ENCODE measurements around the gene ZBTB8B. TPM values are rescaled to one million over a fixed set of nuclear protein-coding genes. Genes with fewer than 3 reads are reported as not detected.

Gene ZBTB8B
- total RNA-seq, 1 donor from 2014 or later: 0.13 TPM

GRCh38 chr1:32509939-32510338, 45.1 kb downstream of the ZBTB8B start:
- no peak for DNase-seq (ENCODE audit: low read depth)
- H3K27me3 ChIP-seq (ENCODE audit: control insufficient read depth, insufficient read depth, low read length): no peaks in the 10 kb centered on the region
- H3K4me3 ChIP-seq (ENCODE audit: low read depth, low read length): no peak overlapping the region
- TF ChIP-seq CTCF (IDR thresholded peaks at IDR 0.05; ENCODE audit: insufficient read depth, low read length, poor library complexity, severe bottlenecking): no peak
- H3K36me3 ChIP-seq (ENCODE audit: control insufficient read depth, insufficient read depth, low read length): no peaks in the 10 kb centered on the region

Other genes with a start within 250 kb of the ZBTB8B start
- 20.2 and 21.1 TPM in 2 replicates for gene TMEM234, start 242.7 kb upstream of the ZBTB8B start, total RNA-seq
- gene EIF3I, start 242.7 kb upstream of the ZBTB8B start, total RNA-seq: 265 and 275 TPM in 2 replicates
- 2.7 TPM in 1 of 2 replicates, not detected in the other for gene FAM167B, start 217.8 kb upstream of the ZBTB8B start, total RNA-seq
- gene LCK, start 213.8 kb upstream of the ZBTB8B start, total RNA-seq: 6.2 and 10.3 TPM in 2 replicates
- gene HDAC1, start 173.0 kb upstream of the ZBTB8B start, total RNA-seq: 72.3 and 85.7 TPM in 2 replicates
- 184 and 187 TPM in 2 replicates for gene MARCKSL1, start 128.8 kb upstream of the ZBTB8B start, total RNA-seq
- 3.4 and 7.5 TPM in 2 replicates for gene FAM229A, start 102.6 kb upstream of the ZBTB8B start, total RNA-seq
- gene TSSK3, start 102.5 kb upstream of the ZBTB8B start, total RNA-seq: not detected in 2 replicates
- gene BSDC1, start 70.6 kb upstream of the ZBTB8B start, total RNA-seq: 81.6 and 83.6 TPM in 2 replicates
- 7.5 and 9.0 TPM in 2 replicates for gene ZBTB8A, start 74.4 kb downstream of the ZBTB8B start, total RNA-seq
- gene ZBTB8OS, start 185.5 kb downstream of the ZBTB8B start, total RNA-seq: 38.0 and 38.2 TPM in 2 replicates
- gene RBBP4, start 186.1 kb downstream of the ZBTB8B start, total RNA-seq: 216 and 245 TPM in 2 replicates
- gene SYNC, start 237.7 kb downstream of the ZBTB8B start, total RNA-seq: 2.7 and 3.8 TPM in 2 replicates

Data from kidney epithelial cell (primary cell).